ENCODE data around the gene EMC9. TPM values are rescaled to one million over a fixed set of nuclear protein-coding genes. Genes with fewer than 3 reads are reported as not detected.

EMC9 gene
- total RNA-seq, 1 experiment from 2014 or later = 42.0 TPM

- intact Hi-C loops (cut with micrococcal nuclease) = loop anchor here (10.0 kb wide), 1 partner anchor 107 kb away; the partner anchor contains the start of gene DHRS4L2
- TF ChIP-seq CBX3 (IDR thresholded peaks at IDR 0.05; ENCODE audit: low read depth) (no peak), ATF3 (IDR thresholded peaks at IDR 0.05) (no peak), ELF1 (IDR thresholded peaks at IDR 0.05; ENCODE audit: borderline replicate concordance, low read depth) (no peak), SIN3A (IDR thresholded peaks at IDR 0.05; ENCODE audit: low read depth) (no peak), EZH2phosphoT487 (IDR thresholded peaks at IDR 0.05; ENCODE audit: borderline replicate concordance) (no peak), CTCF (IDR thresholded peaks at IDR 0.05 in 2 of 3, conservative IDR thresholded peaks at IDR 0.05 in 1 of 3; ENCODE audit: borderline replicate concordance in 1 of 3, insufficient read depth in 1 of 3, low read depth in 2 of 3, low read length in 2 of 3) (no peak), RAD21 (IDR thresholded peaks at IDR 0.05; ENCODE audit: low read depth) (no peak), ZFX (IDR thresholded peaks at IDR 0.05) (no peak), POLR2AphosphoS5 (IDR thresholded peaks at IDR 0.05; ENCODE audit: low read depth, low read length) (no peak), EGR1 (IDR thresholded peaks at IDR 0.05; ENCODE audit: low read depth) (no peak), TCF7L2 (IDR thresholded peaks at IDR 0.05; ENCODE audit: borderline replicate concordance, extremely low read depth, insufficient read depth, insufficient read length) (no peak), MAX (IDR thresholded peaks at IDR 0.05) (no peak), YY1 (IDR thresholded peaks at IDR 0.05; ENCODE audit: extremely low read depth, insufficient replicate concordance, low read depth, low read length) (no peak), SRF (IDR thresholded peaks at IDR 0.05; ENCODE audit: low read depth) (no peak), ZBTB33 (IDR thresholded peaks at IDR 0.05; ENCODE audit: extremely low read depth, insufficient replicate concordance, low read length) (no peak)
- TF ChIP-seq, protein P1, sequence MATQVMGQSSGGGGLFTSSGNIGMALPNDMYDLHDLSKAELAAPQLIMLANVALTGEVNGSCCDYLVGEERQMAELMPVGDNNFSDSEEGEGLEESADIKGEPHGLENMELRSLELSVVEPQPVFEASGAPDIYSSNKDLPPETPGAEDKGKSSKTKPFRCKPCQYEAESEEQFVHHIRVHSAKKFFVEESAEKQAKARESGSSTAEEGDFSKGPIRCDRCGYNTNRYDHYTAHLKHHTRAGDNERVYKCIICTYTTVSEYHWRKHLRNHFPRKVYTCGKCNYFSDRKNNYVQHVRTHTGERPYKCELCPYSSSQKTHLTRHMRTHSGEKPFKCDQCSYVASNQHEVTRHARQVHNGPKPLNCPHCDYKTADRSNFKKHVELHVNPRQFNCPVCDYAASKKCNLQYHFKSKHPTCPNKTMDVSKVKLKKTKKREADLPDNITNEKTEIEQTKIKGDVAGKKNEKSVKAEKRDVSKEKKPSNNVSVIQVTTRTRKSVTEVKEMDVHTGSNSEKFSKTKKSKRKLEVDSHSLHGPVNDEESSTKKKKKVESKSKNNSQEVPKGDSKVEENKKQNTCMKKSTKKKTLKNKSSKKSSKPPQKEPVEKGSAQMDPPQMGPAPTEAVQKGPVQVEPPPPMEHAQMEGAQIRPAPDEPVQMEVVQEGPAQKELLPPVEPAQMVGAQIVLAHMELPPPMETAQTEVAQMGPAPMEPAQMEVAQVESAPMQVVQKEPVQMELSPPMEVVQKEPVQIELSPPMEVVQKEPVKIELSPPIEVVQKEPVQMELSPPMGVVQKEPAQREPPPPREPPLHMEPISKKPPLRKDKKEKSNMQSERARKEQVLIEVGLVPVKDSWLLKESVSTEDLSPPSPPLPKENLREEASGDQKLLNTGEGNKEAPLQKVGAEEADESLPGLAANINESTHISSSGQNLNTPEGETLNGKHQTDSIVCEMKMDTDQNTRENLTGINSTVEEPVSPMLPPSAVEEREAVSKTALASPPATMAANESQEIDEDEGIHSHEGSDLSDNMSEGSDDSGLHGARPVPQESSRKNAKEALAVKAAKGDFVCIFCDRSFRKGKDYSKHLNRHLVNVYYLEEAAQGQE (IDR thresholded peaks at IDR 0.05; ENCODE audit: low read depth) = no peak
- Histone ChIP-seq H3K9me2 (ENCODE audit: insufficient read depth) (no peaks in the 10 kb centered on the region), H3K9ac (ENCODE audit: low read length) (no peak overlapping the region), H3K27me3 (ENCODE audit: insufficient read depth, low read length) (no peaks in the 10 kb centered on the region), H3K9me3 (ENCODE audit: control insufficient read depth in 1 of 2, insufficient read depth in 1 of 2, low read depth in 1 of 2, low read length in 2 of 2) (no peaks in the 10 kb centered on the region), H3K4me1 (ENCODE audit: control insufficient read depth in 1 of 2, insufficient read depth in 2 of 2, low read length in 2 of 2) (peaks cover 15 to 22% of the 10 kb centered on the region in 2 experiments), H3K4me2 (ENCODE audit: low read length) (no peak overlapping the region), H2AFZ (ENCODE audit: low read depth, low read length, poor library complexity, severe bottlenecking) (no peak overlapping the region), H3K4me3 (replicated peaks in 1 of 2; ENCODE audit: low read depth in 1 of 2, low read length in 2 of 2) (no peak overlapping the region), H3K27ac (ENCODE audit: low read depth, low read length) (no peak overlapping the region), H3K36me3 (ENCODE audit: control insufficient read depth in 1 of 2, insufficient read depth in 2 of 2, low read length in 2 of 2) (no peaks in the 10 kb centered on the region), H4K20me1 (ENCODE audit: insufficient read depth) (no peaks in the 10 kb centered on the region), H3K79me2 (ENCODE audit: insufficient read depth, low read length) (peaks cover 7% of the 10 kb centered on the region; the same call in 1 of the 2 replicates)
- ChIA-PET CTCF (interaction anchor here (1.0 to 6.3 kb wide), 7 partner anchors 12 to 151 kb away, joined by 3 to 149 read pairs (median 9); partner anchors contain the start of genes CARMIL3, DCAF11, IRF9 and NRL), RAD21 (ENCODE audit: low non-redundant PET in 1 of 2, low total read pairs in 2 of 2, uncharacterized antibody in 2 of 2, unreplicated experiment in 2 of 2) (interaction anchor here (0.8 to 4.6 kb wide), 4 partner anchors 16 to 34 kb away, joined by 3 to 35 read pairs (median 16); no protein-coding TSS in a partner anchor), POLR2A (interaction anchor here (1.4 to 4.5 kb wide), 5 partner anchors 9 to 35 kb away, joined by 3 to 49 read pairs (median 20); partner anchors contain the start of genes DCAF11 and NRL)
- no peak for ATAC-seq
- BruUV-seq (replicated peaks) = no TSS peak
- DNase-seq (ENCODE audit: low read depth, low spot score) = no peak
Observed at GRCh38 chr14:24092110-24092504, 49.3 kb downstream of the EMC9 start.
